ENCODE data around the gene ENOX1.

GRCh38 chr13:43518833-43519232 lies 267.9 kb downstream of the ENOX1 start:
- TF ChIP-seq REST (IDR thresholded peaks at IDR 0.05; ENCODE audit: insufficient read depth in 1 of 2, low read depth in 2 of 2, low read length in 2 of 2) (no peak), POLR2AphosphoS5 (IDR thresholded peaks at IDR 0.05; ENCODE audit: low read depth, low read length) (no peak), TAF1 (IDR thresholded peaks at IDR 0.05; ENCODE audit: borderline replicate concordance, insufficient read depth, low read length) (no peak), SIN3A (IDR thresholded peaks at IDR 0.05; ENCODE audit: borderline replicate concordance, insufficient read depth, low read length) (no peak), FOXP2 (optimal IDR thresholded peaks at IDR 0.05; ENCODE audit: borderline replicate concordance, extremely low read depth, extremely low read length, insufficient read depth) (no peak)

Data from PFSK-1 (cell line).